SK-N-SH (cell line): Measurements from ENCODE around the gene PSMG3.

ENCODE experiments used
- CHD2 ChIP-seq: fragments of 150-350 bp; IDR thresholded peaks from 2 replicates; pipeline ENCODE4 v1.6.1; 2018; ENCODE audit warnings: low read length; ENCODE audit not compliant: partially characterized antibody
- CTCF ChIP-seq: fragments of 200-600 bp; sonication (generic); IDR thresholded peaks from 2 replicates; pipeline ENCODE4 v1.6.1; 2017; ENCODE audit warnings: antibody characterized with exemption, mild to moderate bottlenecking, moderate library complexity
- MAX ChIP-seq: IDR thresholded peaks from 2 replicates; pipeline ENCODE4 v1.4.0; 2012; ENCODE audit warnings: low read depth
- MXI1 ChIP-seq: IDR thresholded peaks from 2 replicates; pipeline ENCODE4 v1.6.1; 2012; ENCODE audit warnings: mild to moderate bottlenecking, low read depth, low read length, improper control_type of control experiment
- RAD21 ChIP-seq: IDR thresholded peaks from 2 replicates; pipeline ENCODE4 v1.6.1; 2012; ENCODE audit warnings: mild to moderate bottlenecking, low read length
- RFX5 ChIP-seq: IDR thresholded peaks from 2 replicates; pipeline ENCODE4 v1.6.1; 2012; ENCODE audit warnings: mild to moderate bottlenecking, improper control_type of control experiment, low read length
- SMC3 ChIP-seq: IDR thresholded peaks from 2 replicates; pipeline ENCODE4 v1.6.1; 2012; ENCODE audit warnings: low read depth, low read length, improper control_type of control experiment
- TCF12 ChIP-seq: IDR thresholded peaks from 2 replicates; pipeline ENCODE4 v1.4.0; 2012
- TF ChIP-seq, protein P1 (sequence below): IDR thresholded peaks from 2 replicates; pipeline ENCODE4 v1.4.0; 2012; ENCODE audit warnings: low read depth, borderline replicate concordance

DNA sequence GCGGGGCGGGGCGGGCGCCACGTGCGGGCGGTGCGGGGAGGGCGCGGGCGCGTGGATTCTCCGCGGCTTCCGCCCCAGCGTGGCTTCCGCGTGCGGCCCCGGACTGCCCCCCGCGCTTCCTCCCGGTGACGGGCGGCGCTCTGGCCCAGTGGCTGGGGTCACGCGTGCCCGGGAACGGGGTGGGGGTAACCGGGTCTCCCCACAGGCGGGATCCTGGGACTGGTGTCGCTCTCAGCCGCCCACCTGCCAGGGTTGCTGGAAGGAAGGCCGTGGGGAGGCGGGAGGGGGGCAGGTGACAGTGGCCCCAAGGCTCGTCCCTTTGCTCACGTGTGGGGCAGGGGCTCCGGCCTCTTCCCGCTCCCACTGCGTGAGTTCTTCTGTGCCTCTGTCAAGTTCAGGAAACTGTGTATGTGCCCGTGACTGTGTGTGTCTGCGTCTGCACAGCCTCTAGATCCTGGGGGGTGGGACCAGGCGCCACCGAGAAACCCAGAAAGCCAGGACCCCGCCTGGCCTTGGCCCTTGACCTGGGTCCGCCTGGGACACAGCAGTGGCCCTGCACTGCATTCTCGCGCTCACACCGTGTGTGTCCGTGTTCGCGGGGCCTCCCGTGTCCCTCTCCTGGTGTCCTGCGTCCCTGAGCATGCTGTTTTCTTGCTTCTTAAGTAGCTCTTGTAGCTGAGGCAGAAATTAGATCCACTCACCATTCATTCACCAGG is 38.4 kb downstream of the PSMG3 start:
- TF ChIP-seq MAX (no peak), RAD21 (no peak), RFX5 (no peak), CHD2 (no peak), SMC3 (no peak), CTCF (no peak), MXI1 (no peak), TCF12 (no peak)
- TF ChIP-seq, protein P1, sequence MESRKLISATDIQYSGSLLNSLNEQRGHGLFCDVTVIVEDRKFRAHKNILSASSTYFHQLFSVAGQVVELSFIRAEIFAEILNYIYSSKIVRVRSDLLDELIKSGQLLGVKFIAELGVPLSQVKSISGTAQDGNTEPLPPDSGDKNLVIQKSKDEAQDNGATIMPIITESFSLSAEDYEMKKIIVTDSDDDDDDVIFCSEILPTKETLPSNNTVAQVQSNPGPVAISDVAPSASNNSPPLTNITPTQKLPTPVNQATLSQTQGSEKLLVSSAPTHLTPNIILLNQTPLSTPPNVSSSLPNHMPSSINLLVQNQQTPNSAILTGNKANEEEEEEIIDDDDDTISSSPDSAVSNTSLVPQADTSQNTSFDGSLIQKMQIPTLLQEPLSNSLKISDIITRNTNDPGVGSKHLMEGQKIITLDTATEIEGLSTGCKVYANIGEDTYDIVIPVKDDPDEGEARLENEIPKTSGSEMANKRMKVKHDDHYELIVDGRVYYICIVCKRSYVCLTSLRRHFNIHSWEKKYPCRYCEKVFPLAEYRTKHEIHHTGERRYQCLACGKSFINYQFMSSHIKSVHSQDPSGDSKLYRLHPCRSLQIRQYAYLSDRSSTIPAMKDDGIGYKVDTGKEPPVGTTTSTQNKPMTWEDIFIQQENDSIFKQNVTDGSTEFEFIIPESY: no peak
